ENCODE results near the gene PPP2R5D. TPM values are rescaled to one million over a fixed set of nuclear protein-coding genes. Genes with fewer than 3 reads are reported as not detected.

Gene PPP2R5D
- total and polyA plus RNA-seq, 9 of the 15 experiments (the other 6 are each of a cell fraction or from before 2014, with no cell fraction given) = 1.3 to 96.1 (median 38.4) TPM

DNA sequence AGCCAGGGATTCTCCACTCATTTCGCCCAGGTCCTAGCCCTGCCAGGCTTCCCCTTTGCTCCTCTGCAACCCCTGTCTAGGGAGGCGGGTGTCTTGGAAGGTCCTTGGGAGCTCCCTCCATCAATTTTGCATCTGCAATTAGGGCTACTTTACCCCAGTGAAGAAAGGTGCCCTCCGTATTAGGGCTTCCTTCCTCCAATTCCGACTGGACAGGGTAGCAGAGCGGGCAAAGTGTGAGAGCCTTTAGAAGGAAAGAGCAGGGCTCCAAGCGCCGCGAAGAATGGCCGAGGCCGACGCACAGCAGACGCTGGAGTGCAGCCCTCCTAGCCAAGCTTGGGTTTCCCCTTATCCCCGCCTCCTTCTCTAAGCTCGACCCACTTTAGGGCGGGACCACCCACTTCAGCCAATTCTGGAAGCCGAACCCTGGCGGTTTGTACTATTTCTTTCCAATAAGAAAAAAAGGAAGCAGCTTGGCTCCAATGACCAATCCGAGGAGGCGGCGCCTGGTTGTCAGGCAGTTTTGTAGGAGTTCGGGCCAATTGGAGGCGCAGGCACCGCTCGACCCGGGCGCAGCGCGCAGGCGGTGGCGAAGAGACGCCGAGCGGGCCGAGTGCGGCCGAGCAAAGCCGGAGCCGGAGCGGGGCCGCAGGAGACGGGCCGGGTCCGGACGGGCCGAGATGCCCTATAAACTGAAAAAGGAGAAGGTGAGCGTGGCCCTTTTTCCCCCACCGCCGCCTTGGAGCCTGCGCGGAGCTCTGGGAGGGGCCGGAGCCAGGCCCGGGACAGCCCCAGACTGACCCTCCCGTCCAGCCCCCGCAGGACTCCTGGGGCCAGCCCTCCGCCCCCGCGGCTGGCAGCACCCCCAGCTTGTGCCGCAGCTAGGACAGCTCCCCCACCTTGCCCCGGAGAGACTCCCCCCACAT is at the start of gene PPP2R5D (continued):
- TF ChIP-seq DDX20 (tag; IDR thresholded peaks at IDR 0.05; ENCODE audit: low read depth) (no peak), SMARCB1 (IDR thresholded peaks at IDR 0.05; ENCODE audit: insufficient read length, low read depth) (no peak), PHF21A (IDR thresholded peaks at IDR 0.05; ENCODE audit: borderline replicate concordance, low read depth) (no peak), ZNF384 (IDR thresholded peaks at IDR 0.05; ENCODE audit: low read depth, low read length) (0 out of 2 replicates have a peak, but pooled peaks have one; percentile 17), E2F6 (IDR thresholded peaks at IDR 0.05; ENCODE audit: borderline replicate concordance in 1 of 2, extremely low read depth in 1 of 2, insufficient read depth in 1 of 2, insufficient read length in 1 of 2, low read depth in 1 of 2, low read length in 1 of 2, poor library complexity in 1 of 2, severe bottlenecking in 1 of 2) (peak in 1 of 2 experiments; percentile 7), CREM (IDR thresholded peaks at IDR 0.05; ENCODE audit: low read depth) (peak; percentile 74), POU5F1 (IDR thresholded peaks at IDR 0.05; ENCODE audit: borderline replicate concordance, low read depth, low read length, partially characterized antibody) (no peak), ETS2 (tag; IDR thresholded peaks at IDR 0.05; ENCODE audit: borderline replicate concordance, poor library complexity, severe bottlenecking) (no peak), PCBP2 (IDR thresholded peaks at IDR 0.05; ENCODE audit: low read depth, low read length, poor library complexity, severe bottlenecking) (no peak), POLR2AphosphoS5 (IDR thresholded peaks at IDR 0.05; ENCODE audit: control insufficient read depth, insufficient read depth, low read depth, low read length) (peak; percentile 44; the same call in 1 of the 2 replicates), ZNF436 (CRISPR knock-in tag; IDR thresholded peaks at IDR 0.05) (no peak), ERF (CRISPR knock-in tag; IDR thresholded peaks at IDR 0.05) (0 out of 2 replicates have a peak, but pooled peaks have one; percentile 18), MAFK (IDR thresholded peaks at IDR 0.05; ENCODE audit: low read length) (no peak), PURB (CRISPR knock-in tag; IDR thresholded peaks at IDR 0.05; ENCODE audit: low read depth) (no peak), ZNF174 (CRISPR knock-in tag; IDR thresholded peaks at IDR 0.05) (no peak), HIVEP1 (CRISPR knock-in tag; IDR thresholded peaks at IDR 0.05) (no peak), RFX5 (IDR thresholded peaks at IDR 0.05; ENCODE audit: low read depth, low read length) (peak; percentile 99), ETV5 (CRISPR knock-in tag; IDR thresholded peaks at IDR 0.05; ENCODE audit: low read depth) (no peak; the same call in 1 of the 2 replicates), ZC3H4 (CRISPR knock-in tag; IDR thresholded peaks at IDR 0.05; ENCODE audit: borderline replicate concordance) (no peak), NFIC (IDR thresholded peaks at IDR 0.05) (peak; percentile 20; the same call in 1 of the 2 replicates)
- TF ChIP-seq, protein P1, sequence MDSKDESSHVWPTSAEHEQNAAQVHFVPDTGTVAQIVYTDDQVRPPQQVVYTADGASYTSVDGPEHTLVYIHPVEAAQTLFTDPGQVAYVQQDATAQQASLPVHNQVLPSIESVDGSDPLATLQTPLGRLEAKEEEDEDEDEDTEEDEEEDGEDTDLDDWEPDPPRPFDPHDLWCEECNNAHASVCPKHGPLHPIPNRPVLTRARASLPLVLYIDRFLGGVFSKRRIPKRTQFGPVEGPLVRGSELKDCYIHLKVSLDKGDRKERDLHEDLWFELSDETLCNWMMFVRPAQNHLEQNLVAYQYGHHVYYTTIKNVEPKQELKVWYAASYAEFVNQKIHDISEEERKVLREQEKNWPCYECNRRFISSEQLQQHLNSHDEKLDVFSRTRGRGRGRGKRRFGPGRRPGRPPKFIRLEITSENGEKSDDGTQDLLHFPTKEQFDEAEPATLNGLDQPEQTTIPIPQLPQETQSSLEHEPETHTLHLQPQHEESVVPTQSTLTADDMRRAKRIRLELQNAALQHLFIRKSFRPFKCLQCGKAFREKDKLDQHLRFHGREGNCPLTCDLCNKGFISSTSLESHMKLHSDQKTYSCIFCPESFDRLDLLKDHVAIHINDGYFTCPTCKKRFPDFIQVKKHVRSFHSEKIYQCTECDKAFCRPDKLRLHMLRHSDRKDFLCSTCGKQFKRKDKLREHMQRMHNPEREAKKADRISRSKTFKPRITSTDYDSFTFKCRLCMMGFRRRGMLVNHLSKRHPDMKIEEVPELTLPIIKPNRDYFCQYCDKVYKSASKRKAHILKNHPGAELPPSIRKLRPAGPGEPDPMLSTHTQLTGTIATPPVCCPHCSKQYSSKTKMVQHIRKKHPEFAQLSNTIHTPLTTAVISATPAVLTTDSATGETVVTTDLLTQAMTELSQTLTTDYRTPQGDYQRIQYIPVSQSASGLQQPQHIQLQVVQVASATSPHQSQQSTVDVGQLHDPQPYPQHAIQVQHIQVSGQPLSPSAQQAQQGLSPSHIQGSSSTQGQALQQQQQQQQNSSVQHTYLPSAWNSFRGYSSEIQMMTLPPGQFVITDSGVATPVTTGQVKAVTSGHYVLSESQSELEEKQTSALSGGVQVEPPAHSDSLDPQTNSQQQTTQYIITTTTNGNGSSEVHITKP (IDR thresholded peaks at IDR 0.05; ENCODE audit: partially characterized antibody) = peak; percentile 18
- TF ChIP-seq, protein P2, sequence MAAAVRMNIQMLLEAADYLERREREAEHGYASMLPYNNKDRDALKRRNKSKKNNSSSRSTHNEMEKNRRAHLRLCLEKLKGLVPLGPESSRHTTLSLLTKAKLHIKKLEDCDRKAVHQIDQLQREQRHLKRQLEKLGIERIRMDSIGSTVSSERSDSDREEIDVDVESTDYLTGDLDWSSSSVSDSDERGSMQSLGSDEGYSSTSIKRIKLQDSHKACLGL (CRISPR knock-in tag; IDR thresholded peaks at IDR 0.05; ENCODE audit: borderline replicate concordance, poor library complexity, severe bottlenecking) = no peak

Measured in K562 (cell line).